HL-60/S4 (cell line): ENCODE data around the gene PCP2.

Experiments used
- in situ Hi-C: fragments of 300-500 bp; cut with MboI; formaldehyde crosslinking; loops from 2 replicates; pipeline ENCODE4 v1.14.3; 2022; ENCODE audit warnings: low sequenced_read_pairs

PCP2 gene

DNA sequence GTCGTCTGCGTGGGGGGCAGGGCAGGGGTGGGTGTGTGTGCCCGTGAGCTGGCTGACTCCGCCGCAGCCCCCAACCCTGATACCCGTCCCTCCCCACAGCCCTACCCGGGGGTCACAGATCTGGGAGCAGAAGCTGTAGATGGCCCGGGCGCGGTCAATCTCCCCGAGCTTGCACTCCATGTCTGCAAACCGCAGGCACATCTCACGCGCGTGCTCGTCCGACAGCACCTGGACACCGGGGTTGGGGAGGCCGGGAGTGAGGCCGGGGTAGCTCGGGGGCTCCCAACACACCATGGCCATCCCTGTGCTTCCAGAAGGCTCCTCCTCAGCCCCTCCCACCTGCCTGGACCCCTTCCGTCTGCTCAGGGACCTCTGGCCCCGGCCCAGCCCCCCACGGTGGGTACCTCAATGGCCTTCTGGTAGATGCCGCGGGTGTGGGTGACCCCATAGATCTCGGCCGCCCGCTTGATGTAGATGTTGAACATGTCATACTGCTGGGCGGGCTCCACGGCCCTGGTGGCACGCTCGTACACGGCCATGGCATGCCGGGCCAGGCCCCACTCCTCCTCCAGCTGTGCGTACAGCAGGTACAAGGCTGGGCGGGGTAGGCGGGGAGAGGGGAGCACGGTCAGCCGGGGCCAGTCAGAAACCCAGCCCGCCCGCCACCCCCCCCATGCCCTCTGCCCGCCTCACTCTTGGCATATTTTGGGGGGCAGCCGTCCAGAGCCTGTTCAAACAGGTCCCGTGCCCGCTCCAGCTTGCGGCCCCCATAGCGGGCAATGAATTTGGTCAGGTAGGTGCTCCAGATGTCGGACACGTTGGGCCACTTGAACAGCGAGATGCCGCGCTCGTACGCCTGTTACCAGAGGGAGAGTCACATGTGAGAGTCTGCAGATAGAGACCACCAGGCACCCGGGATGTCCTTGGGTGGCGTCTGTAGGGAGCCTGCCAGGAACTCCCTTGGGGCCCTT, 12.8 kb downstream of the PCP2 start:
- in situ Hi-C loops, result no loop called here

GRCh38 chr19:7619671-7620441, 13.7 kb downstream of the PCP2 start:
- in situ Hi-C loops, result no loop called here

DNA sequence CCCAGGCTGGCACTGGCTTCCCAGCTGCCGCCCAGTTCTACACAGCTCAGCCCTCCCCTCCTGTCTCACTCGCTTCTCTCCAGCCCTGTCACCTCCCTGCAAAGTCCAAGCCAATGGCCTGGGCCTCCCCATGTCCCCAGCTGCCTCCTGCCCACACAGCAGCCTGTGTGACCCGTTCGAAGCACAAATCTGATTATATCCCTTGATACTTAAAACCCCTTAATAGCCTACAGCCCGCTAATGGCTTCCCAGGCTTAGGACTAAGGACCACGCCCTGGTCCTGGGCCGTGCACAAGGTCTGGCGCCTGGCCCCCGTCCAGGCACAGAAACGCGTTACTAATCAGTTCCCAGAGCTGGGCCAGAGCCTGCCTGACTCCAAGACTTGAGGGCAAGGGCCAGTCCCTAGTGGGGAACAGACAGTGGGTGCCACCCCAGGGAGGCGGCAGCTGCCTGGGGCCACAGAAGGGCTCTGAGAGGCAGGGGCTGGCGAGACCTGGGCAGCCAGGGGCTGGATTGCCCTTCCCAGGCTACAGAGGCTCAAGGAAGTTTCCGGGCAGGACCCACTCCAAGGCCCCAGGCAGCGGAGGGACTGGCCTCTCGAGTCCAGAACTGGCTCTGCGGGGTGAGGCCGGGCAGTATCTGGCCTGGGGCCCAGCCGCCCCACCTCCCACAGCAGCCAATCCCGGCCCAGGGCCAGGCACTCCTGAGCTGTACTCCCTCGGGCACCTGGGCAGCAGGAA, 14.6 kb downstream of the PCP2 start:
- in situ Hi-C loops, result no loop called here

GRCh38 chr19:7618348-7618747, 15.2 kb downstream of the PCP2 start:
- in situ Hi-C loops, result no loop called here

DNA sequence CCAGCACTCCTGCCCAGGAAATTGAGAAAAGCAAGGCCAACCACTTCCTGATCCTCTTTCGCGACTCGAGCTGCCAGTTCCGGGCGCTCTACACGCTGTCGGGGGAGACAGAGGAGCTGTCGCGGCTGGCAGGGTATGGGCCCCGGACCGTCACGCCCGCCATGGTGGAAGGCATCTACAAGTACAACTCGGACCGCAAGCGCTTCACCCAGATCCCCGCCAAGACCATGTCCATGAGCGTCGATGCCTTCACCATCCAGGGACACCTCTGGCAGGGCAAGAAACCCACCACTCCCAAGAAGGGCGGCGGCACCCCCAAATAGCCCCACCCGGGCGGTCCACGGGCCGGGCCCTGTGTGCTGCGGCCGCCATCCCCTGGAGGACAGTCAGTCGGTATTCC, 15.8 kb downstream of the PCP2 start:
- in situ Hi-C loops, result no loop called here

- in situ Hi-C loops, result no loop called here
These were observed 16.3 kb downstream of the PCP2 start for GRCh38 chr19:7617172-7617571.

DNA sequence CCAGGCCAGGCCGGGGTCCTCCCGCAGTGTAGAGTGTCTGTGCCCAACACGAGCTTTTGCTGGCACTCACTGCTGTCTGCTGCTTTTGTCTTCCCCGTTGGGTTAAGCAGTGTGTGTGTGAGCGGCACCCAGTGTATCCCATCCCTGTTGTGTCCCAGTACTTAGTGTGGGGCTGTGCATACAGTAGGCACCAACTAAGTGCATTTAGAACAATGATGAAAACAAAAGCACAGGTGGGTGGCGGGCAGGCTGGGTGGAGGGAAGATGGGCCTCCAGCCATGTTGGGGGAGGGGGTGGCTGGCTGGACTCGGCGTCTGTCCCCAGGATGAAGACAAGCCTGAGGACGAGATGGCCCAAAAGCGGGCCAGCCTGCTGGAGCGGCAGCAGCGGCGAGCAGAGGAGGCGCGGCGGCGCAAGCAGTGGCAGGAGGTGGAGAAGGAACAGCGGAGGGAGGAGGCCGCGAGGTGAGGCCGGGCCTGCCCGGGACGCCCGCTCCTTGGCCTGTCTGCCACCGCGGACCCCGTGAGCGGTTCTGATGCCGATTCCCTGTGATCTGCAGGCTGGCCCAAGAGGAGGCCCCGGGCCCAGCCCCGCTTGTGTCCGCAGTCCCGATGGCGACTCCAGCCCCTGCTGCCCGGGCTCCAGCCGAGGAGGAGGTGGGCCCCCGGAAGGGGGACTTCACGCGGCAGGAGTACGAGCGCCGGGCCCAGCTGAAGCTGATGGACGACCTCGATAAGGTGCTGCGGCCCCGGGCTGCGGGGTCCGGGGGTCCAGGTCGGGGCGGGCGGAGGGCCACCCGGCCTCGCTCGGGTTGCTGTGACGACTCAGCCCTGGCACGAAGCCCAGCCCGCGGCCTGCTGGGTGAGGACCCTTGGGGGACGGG, 18.4 kb downstream of the PCP2 start:
- in situ Hi-C loops, result no loop called here

DNA sequence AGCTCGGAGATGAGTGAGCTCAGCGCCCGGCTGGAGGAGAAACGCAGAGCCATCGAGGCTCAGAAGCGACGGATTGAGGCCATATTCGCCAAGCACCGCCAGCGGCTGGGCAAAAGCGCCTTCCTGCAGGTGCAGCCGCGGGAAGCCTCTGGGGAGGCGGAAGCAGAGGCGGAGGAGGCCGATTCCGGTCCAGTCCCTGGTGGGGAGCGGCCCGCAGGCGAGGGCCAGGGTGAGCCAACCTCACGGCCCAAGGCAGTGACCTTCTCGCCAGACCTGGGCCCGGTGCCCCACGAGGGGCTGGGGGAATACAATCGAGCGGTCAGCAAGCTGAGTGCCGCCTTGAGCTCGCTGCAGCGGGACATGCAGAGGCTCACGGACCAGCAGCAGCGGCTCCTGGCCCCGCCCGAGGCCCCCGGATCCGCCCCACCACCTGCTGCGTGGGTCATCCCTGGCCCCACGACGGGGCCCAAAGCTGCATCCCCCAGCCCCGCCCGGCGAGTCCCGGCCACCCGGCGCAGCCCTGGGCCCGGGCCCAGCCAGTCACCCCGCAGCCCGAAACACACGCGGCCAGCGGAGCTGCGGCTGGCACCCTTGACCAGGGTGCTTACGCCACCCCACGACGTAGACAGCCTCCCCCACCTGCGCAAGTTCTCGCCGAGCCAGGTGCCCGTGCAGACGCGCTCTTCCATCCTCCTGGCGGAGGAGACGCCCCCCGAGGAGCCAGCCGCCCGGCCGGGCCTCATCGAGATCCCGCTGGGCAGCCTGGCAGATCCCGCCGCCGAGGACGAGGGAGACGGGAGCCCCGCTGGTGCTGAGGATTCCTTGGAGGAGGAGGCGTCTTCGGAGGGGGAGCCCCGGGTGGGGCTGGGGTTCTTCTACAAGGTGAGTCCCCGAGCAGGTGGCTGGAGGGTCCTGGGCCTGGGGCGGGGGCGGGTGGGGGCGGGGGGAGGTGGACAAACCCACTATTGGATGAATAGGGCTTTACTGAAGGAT, 20.9 kb downstream of the PCP2 start:
- in situ Hi-C loops, result no loop called here

GRCh38 chr19:7611541-7612279, 21.8 kb downstream of the PCP2 start:
- in situ Hi-C loops, result no loop called here

DNA sequence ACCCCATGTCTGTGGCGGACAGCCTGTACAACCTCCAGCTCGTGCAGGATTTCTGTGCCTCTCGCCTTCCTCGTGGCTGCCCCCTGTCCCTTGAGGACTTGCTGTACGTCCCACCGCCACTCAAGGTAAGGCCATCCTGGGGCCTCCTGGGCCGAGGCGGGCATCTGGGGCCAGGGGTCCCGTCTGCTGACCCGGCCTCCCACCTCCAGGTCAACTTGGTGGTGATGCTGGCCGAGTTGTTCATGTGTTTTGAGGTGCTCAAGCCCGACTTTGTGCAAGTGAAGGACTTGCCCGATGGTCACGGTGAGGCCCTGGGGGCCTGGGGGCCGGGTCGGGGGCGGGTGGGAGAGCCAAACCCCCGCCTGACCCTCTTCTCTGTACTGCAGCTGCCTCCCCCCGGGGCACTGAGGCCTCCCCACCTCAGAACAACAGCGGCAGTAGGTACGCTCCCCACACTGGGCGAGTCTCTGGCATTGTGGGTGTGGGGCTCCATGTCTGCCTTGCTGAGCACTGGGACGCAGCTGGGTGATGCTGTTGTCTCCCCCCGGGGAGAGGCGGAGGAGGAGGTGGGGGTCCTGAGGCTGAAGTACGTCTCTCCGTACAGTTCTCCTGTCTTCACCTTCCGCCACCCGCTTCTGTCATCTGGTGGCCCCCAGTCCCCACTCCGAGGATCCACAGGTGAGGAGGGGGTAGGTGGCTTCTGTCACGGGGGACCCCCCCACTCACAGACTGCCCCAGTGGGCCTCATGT, 22.9 kb downstream of the PCP2 start:
- in situ Hi-C loops, result no loop called here

GRCh38 chr19:7607874-7608560, 25.5 kb downstream of the PCP2 start:
- in situ Hi-C loops, result no loop called here

- in situ Hi-C loops, result no loop called here
These were observed 26.2 kb downstream of the PCP2 start for GRCh38 chr19:7607212-7607873.

- in situ Hi-C loops, result no loop called here
These were observed 27.2 kb downstream of the PCP2 start for GRCh38 chr19:7606289-7606688.

DNA sequence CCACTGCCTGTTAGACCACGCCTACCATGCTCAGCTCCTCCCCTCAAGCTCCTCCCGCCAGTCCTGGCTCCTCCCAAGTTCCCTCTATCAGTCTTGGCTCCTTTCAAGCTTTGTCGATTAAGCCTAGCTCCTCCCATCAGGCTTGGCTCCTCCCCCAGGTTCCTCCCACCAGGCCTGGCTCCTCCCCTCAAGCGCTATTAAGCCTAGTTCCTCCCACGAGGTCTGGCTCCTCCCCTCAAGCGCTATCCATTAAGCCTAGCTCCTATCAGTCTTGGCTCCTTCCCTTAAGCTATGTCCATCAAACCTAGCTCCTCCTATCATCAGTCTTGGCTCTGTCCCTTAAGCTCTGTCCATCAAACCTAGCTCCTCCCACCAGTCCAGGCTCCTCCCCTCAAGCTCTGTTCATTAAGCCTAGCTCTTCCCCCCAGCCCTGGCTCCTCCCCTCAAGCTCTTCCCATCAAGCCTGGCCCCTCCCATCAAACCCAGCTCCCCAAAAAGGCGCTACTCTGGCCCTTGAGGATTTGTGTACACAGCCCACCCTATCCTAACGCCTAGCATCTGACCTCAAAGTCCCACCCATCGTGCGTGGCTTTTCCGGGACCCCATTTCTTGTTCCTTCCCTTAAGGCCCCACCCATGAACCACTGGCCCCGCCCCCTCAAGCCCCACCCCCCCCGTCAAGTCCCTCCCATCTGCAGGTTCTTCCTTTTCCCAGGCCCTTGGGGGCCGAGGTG, 27.9 kb downstream of the PCP2 start:
- in situ Hi-C loops, result no loop called here

GRCh38 chr19:7603919-7604318, 29.6 kb downstream of the PCP2 start:
- in situ Hi-C loops, result no loop called here

DNA sequence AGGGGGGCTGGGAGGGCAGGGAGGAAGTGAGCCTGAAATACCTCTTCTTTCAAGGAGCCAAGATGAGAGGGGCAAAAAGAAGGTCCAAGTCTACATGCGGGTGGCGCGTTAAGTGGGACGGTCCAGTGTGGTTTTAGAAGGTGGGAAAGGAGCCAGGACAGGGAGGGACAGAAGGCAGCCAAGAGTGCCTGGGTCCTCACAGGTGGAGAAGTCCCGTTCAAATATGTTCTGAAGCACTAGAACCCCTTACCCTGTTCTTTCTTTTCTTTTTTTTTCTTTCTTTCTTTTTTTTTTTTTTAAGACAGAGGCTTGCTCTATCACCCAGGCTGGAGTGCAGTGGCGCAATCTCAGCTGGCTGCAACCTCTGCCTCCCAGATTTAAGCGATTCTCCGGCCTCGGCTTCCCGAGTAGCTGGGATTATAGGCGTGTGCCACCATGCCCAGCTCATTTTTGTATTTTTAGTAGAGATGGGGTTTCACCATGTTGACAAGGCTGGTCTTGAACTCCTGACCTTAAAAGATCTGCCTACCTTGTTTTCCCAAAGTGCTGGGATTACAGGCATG, 30.5 kb downstream of the PCP2 start:
- in situ Hi-C loops, result no loop called here
